Uterus (tissue), 4 donors: ENCODE measurements around the gene KRTAP10-3. TPM values are rescaled to one million over a fixed set of nuclear protein-coding genes. Genes with fewer than 3 reads are reported as not detected.

Experiments used
- DNase-seq, 2 donors: peaks; one replicate each; pipeline ENCODE4 v3.0.0-alpha.2; 2019 to 2020
- H3K27ac ChIP-seq, 2 donors: fragments of 200-600 bp; sonication (generic); 1 replicate in 1 of 2; 2 replicates in 1 of 2; pipeline ENCODE4 v1.5.1; 2016 to 2018
- H3K27me3 ChIP-seq, 2 donors: fragments of 200-600 bp; sonication (generic); one replicate each; pipeline ENCODE4 v1.5.1; 2018 to 2019; ENCODE audit warnings: control low read depth in 1 of 2
- H3K36me3 ChIP-seq, 2 donors: fragments of 200-600 bp; sonication (generic); one replicate each; pipeline ENCODE4 v1.5.1; 2019; ENCODE audit warnings: control low read depth in 1 of 2
- H3K4me1 ChIP-seq, 2 donors: fragments of 200-600 bp; sonication (generic); one replicate each; pipeline ENCODE4 v1.5.1; 2018 to 2019; ENCODE audit warnings: control low read depth in 1 of 2
- H3K4me3 ChIP-seq, 2 donors: fragments of 200-600 bp; sonication (generic); 1 replicate in 1 of 2; 2 replicates in 1 of 2; pipeline ENCODE4 v1.5.1; 2018 to 2019; ENCODE audit warnings: mild to moderate bottlenecking in 1 of 2
- H3K9me3 ChIP-seq, 2 donors: fragments of 200-600 bp; sonication (generic); one replicate each; pipeline ENCODE4 v1.5.1; 2019; ENCODE audit warnings: control low read depth in 1 of 2
- CTCF ChIP-seq, 4 experiments: fragments of 200-600 bp in 2 of 4; fragments of 450-650 bp in 2 of 4; sonication (generic) in 2 of 4; IDR thresholded peaks; one replicate each; pipeline ENCODE4 v1.5.1; 2016 to 2019; ENCODE audit warnings: antibody characterized with exemption in 4 of 4, mild to moderate bottlenecking in 2 of 4, moderate library complexity in 1 of 4
- POLR2A ChIP-seq, 2 donors: fragments of 450-650 bp; IDR thresholded peaks; one replicate each; pipeline ENCODE4 v1.6.1; 2016; ENCODE audit warnings: antibody characterized with exemption in 2 of 2, mild to moderate bottlenecking in 1 of 2, moderate library complexity in 1 of 2
- intact Hi-C: fragments of 100-400 bp; cut with DNase I; formaldehyde crosslinking; loops from one replicate; pipeline ENCODE4 v1.15.1; 2023; ENCODE audit warnings: low total_unique reads
- total RNA-seq, 4 donors: library from RNA; depleted of rRNA in 3 of 4; stranded (reverse); fragments of >200 nt in 3 of 4; gene quantifications; one replicate each; pipeline versions ENCODE4 v1.1.0 to v1.2.4, GENCODE V29; 2014 to 2023
- donor health status: DM: yes; HTN: yes; CAD: no.

KRTAP10-3 gene
- total RNA-seq, 4 donors from 2014 or later = not detected

- intact Hi-C loops = no loop called here
- no peaks in the 10 kb centered on the region for H3K4me1 ChIP-seq
- DNase-seq = no peak
- no peaks in the 10 kb centered on the region for H3K9me3 ChIP-seq
- TF ChIP-seq POLR2A (IDR thresholded peaks at IDR 0.05) (no peak), CTCF (IDR thresholded peaks at IDR 0.05) (no peak)
- no peak overlapping the region for H3K27ac ChIP-seq
- H3K27me3 ChIP-seq = no peaks in the 10 kb centered on the region
- no peak overlapping the region for H3K4me3 ChIP-seq
- no peaks in the 10 kb centered on the region for H3K36me3 ChIP-seq
These were observed 45.0 kb downstream of the KRTAP10-3 start for GRCh38 chr21:44513389-44514217.

- Histone ChIP-seq H3K9me3 (no peaks in the 10 kb centered on the region), H3K4me3 (no peak overlapping the region), H3K36me3 (no peaks in the 10 kb centered on the region), H3K4me1 (no peaks in the 10 kb centered on the region), H3K27ac (no peak overlapping the region), H3K27me3 (no peaks in the 10 kb centered on the region)
- DNase-seq = no peak
- intact Hi-C loops = no loop called here
- TF ChIP-seq POLR2A (IDR thresholded peaks at IDR 0.05) (no peak), CTCF (IDR thresholded peaks at IDR 0.05) (no peak)
These were observed 45.9 kb downstream of the KRTAP10-3 start for GRCh38 chr21:44512496-44513388.

GRCh38 chr21:44511938-44512275 is 46.7 kb downstream of the KRTAP10-3 start:
- no peaks in the 10 kb centered on the region for H3K4me1 ChIP-seq
- TF ChIP-seq CTCF (IDR thresholded peaks at IDR 0.05) (no peak), POLR2A (IDR thresholded peaks at IDR 0.05) (no peak)
- H3K9me3 ChIP-seq = no peaks in the 10 kb centered on the region
- H3K4me3 ChIP-seq = no peak overlapping the region
- H3K27me3 ChIP-seq = no peaks in the 10 kb centered on the region
- H3K36me3 ChIP-seq = no peaks in the 10 kb centered on the region
- no peak for DNase-seq
- no peak overlapping the region for H3K27ac ChIP-seq
- intact Hi-C loops = no loop called here

- TF ChIP-seq POLR2A (IDR thresholded peaks at IDR 0.05) (no peak), CTCF (IDR thresholded peaks at IDR 0.05) (no peak)
- Histone ChIP-seq H3K27ac (no peak overlapping the region), H3K4me3 (no peak overlapping the region), H3K9me3 (no peaks in the 10 kb centered on the region), H3K36me3 (no peaks in the 10 kb centered on the region), H3K27me3 (no peaks in the 10 kb centered on the region), H3K4me1 (no peaks in the 10 kb centered on the region)
- DNase-seq = no peak
- intact Hi-C loops = no loop called here
These were observed 47.2 kb downstream of the KRTAP10-3 start for GRCh38 chr21:44511219-44511937.
